Activated naive CD8-positive, alpha-beta T cell treated with anti-CD3 and anti-CD28 coated beads, Interleukin-2, amount 10 ng/mL, durations not matched to agents 7 days and 5 days (primary cell): Measurements from ENCODE around the gene TPSG1. TPM values are rescaled to one million over a fixed set of nuclear protein-coding genes. Genes with fewer than 3 reads are reported as not detected.

Source experiments
- ATAC-seq: fragments of 150-1000 bp; cut with Tn5 transposase; one replicate; pipeline ENCODE4 v1.10.0; 2021; ENCODE audit warnings: low read depth, moderate library complexity
- POLR2A ChIA-PET: fragments of 350-600 bp; sonication (Branson Sonifier 250); formaldehyde crosslinking; loops from one replicate; lab custom pipeline; 2021; ENCODE audit warnings: antibody characterized with exemption; lab: Charles Lee
- DNase-seq: peaks from one replicate; pipeline ENCODE4 v3.0.0; 2021
- H3K27ac Mint-ChIP-seq: one replicate; pipeline ENCODE4 v1.8.0; 2022; ENCODE audit warnings: mild to moderate bottlenecking, mixed read lengths
- H3K27me3 Mint-ChIP-seq: one replicate; pipeline ENCODE4 v1.8.0; 2022; ENCODE audit warnings: mild to moderate bottlenecking, moderate library complexity, mixed read lengths
- H3K36me3 Mint-ChIP-seq: one replicate; pipeline ENCODE4 v1.8.0; 2021; ENCODE audit warnings: mild to moderate bottlenecking, mixed read lengths
- H3K4me1 Mint-ChIP-seq: one replicate; pipeline ENCODE4 v1.8.0; 2021; ENCODE audit warnings: mixed read lengths
- H3K4me3 Mint-ChIP-seq: one replicate; pipeline ENCODE4 v1.8.0; 2022; ENCODE audit warnings: mild to moderate bottlenecking, moderate library complexity, mixed read lengths
- H3K9me3 Mint-ChIP-seq: one replicate; pipeline ENCODE4 v1.8.0; 2021; ENCODE audit warnings: mixed read lengths
- total RNA-seq, 2 experiments: library from RNA; stranded (reverse); gene quantifications; one replicate each; pipeline ENCODE4 v1.2.3, GENCODE V29; 2021

The TPSG1 gene
- total RNA-seq, 2 experiments from 2014 or later, result not detected

GRCh38 chr16:1173788-1174451 lies 51.1 kb downstream of the TPSG1 start:
- H3K27ac Mint-ChIP-seq, result no peak overlapping the region
- no peak for ATAC-seq

GRCh38 chr16:1172651-1173050 lies 52.4 kb downstream of the TPSG1 start:
- POLR2A ChIA-PET, result no interaction called here
- no peak overlapping the region for H3K4me3 Mint-ChIP-seq

More at GRCh38 chr16:1173788-1174451, 51.1 kb downstream of the TPSG1 start:
- H3K27me3 Mint-ChIP-seq, result no peaks in the 10 kb centered on the region
- H3K36me3 Mint-ChIP-seq, result no peaks in the 10 kb centered on the region
- POLR2A ChIA-PET, result no interaction called here
- no peaks in the 10 kb centered on the region for H3K9me3 Mint-ChIP-seq
- H3K4me1 Mint-ChIP-seq, result no peaks in the 10 kb centered on the region
- no peak overlapping the region for H3K4me3 Mint-ChIP-seq
- DNase-seq, result no peak

GRCh38 chr16:1171854-1172428 lies 53.1 kb downstream of the TPSG1 start:
- no peaks in the 10 kb centered on the region for H3K36me3 Mint-ChIP-seq
- ATAC-seq (no peak), DNase-seq (no peak)
- H3K27me3 Mint-ChIP-seq, result no peaks in the 10 kb centered on the region
- no peaks in the 10 kb centered on the region for H3K9me3 Mint-ChIP-seq
- POLR2A ChIA-PET, result no interaction called here
- no peaks in the 10 kb centered on the region for H3K4me1 Mint-ChIP-seq
- H3K27ac Mint-ChIP-seq, result no peak overlapping the region
- H3K4me3 Mint-ChIP-seq, result no peak overlapping the region

More at GRCh38 chr16:1172651-1173050, 52.4 kb downstream of the TPSG1 start:
- H3K27ac Mint-ChIP-seq, result no peak overlapping the region
- no peaks in the 10 kb centered on the region for H3K9me3 Mint-ChIP-seq
- ATAC-seq (no peak), DNase-seq (no peak)
- H3K4me1 Mint-ChIP-seq, result no peaks in the 10 kb centered on the region
- H3K27me3 Mint-ChIP-seq, result no peaks in the 10 kb centered on the region
- H3K36me3 Mint-ChIP-seq, result no peaks in the 10 kb centered on the region

Other genes with a start within 250 kb of the TPSG1 start
- gene SOX8, start 243.5 kb downstream of the TPSG1 start, total RNA-seq, result under 1 TPM; 0.50 to 0.60 TPM
- not detected for gene SSTR5, start 152.5 kb downstream of the TPSG1 start, total RNA-seq
- not detected for gene C1QTNF8, start 129.0 kb downstream of the TPSG1 start, total RNA-seq
- 1 to 10 TPM; 2.0 to 2.9 TPM for gene CACNA1H, start 72.2 kb downstream of the TPSG1 start, total RNA-seq
- gene TPSB2, start 4.9 kb upstream of the TPSG1 start, total RNA-seq, result not detected
- gene TPSAB1, start 15.4 kb upstream of the TPSG1 start, total RNA-seq, result not detected
- not detected for gene TPSD1, start 30.8 kb upstream of the TPSG1 start, total RNA-seq
- 100 to 1,000 TPM; 211 to 232 TPM for gene UBE2I, start 84.4 kb upstream of the TPSG1 start, total RNA-seq
- 10 to 100 TPM; 27.4 to 31.2 TPM for gene BAIAP3, start 108.4 kb upstream of the TPSG1 start, total RNA-seq
- 10 to 100 TPM; 43.8 to 44.2 TPM for gene TSR3, start 126.6 kb upstream of the TPSG1 start, total RNA-seq
- gene GNPTG, start 126.7 kb upstream of the TPSG1 start, total RNA-seq, result 10 to 100 TPM; 43.2 to 46.5 TPM
- gene UNKL, start 189.4 kb upstream of the TPSG1 start, total RNA-seq, result 10 to 100 TPM; 60.4 to 68.7 TPM
- gene UQCC4, start 195.5 kb upstream of the TPSG1 start, total RNA-seq, result 10 to 100 TPM; 14.0 to 15.0 TPM
- gene PERCC1, start 205.8 kb upstream of the TPSG1 start, total RNA-seq, result 1 to 10 TPM in 1 of 2 experiments, under 1 TPM in 1; 0.57 to 1.2 TPM
- gene CCDC154, start 219.3 kb upstream of the TPSG1 start, total RNA-seq, result 1 to 10 TPM; 6.1 to 6.5 TPM
- gene CLCN7, start 249.8 kb upstream of the TPSG1 start, total RNA-seq, result 10 to 100 TPM; 69.7 to 72.2 TPM